T-helper 2 cell treated with Interferon-gamma antibody and Interleukin-4, amounts not matched to agents 5 μg/mL and 100 μg/mL, for 36 hours (primary cell): ENCODE measurements around the gene PTAR1.
"Not testable (repeated sequence)": the region's sequence is repeated elsewhere in the genome, so short reads cannot be mapped to it uniquely, and the experiment has no call there.

Source experiments
- DNase-seq: peaks from one replicate; pipeline ENCODE4 v3.0.0; 2021; ENCODE audit warnings: low spot score
- H3K27ac Mint-ChIP-seq: one replicate; pipeline ENCODE4 v1.8.0; 2021; ENCODE audit warnings: mild to moderate bottlenecking, mixed read lengths
- H3K27me3 Mint-ChIP-seq: one replicate; pipeline ENCODE4 v1.8.0; 2021; ENCODE audit warnings: low read depth, mixed read lengths
- H3K36me3 Mint-ChIP-seq: one replicate; pipeline ENCODE4 v1.8.0; 2021; ENCODE audit warnings: low read depth, mixed read lengths
- H3K4me1 Mint-ChIP-seq: one replicate; pipeline ENCODE4 v1.8.0; 2021; ENCODE audit warnings: low read depth, mixed read lengths
- H3K4me3 Mint-ChIP-seq: one replicate; pipeline ENCODE4 v1.8.0; 2022; ENCODE audit warnings: mild to moderate bottlenecking, moderate library complexity, mixed read lengths
- H3K9me3 Mint-ChIP-seq: one replicate; pipeline ENCODE4 v1.8.0; 2021; ENCODE audit warnings: mixed read lengths

The PTAR1 gene

DNA sequence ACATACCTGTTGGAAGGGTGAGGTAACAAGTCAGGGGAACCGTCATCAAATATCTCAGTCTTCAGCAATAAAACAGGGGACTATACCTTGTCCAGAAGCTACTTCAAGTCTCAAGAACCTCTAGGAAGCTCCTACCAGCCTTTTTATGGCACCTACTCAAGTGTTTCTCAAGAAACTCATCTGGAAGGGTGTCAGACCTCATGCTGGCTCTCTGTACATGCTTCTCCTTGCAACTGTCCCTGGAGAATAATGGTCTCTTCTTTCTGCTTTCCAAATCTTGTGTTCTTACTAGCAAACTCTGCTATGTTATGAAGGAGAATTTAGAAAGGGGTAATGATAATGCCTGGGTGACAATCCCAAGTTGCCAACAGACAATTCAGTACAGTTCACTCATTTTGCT lies 8.3 kb upstream of the PTAR1 start:
- H3K27me3 Mint-ChIP-seq: peaks cover 2% of the 10 kb centered on the region
- no peak overlapping the region for H3K4me3 Mint-ChIP-seq
- DNase-seq: no peak
- H3K27ac Mint-ChIP-seq: no peak overlapping the region
- H3K36me3 Mint-ChIP-seq: no peaks in the 10 kb centered on the region
- no peaks in the 10 kb centered on the region for H3K4me1 Mint-ChIP-seq
- H3K9me3 Mint-ChIP-seq: no peaks in the 10 kb centered on the region

DNA sequence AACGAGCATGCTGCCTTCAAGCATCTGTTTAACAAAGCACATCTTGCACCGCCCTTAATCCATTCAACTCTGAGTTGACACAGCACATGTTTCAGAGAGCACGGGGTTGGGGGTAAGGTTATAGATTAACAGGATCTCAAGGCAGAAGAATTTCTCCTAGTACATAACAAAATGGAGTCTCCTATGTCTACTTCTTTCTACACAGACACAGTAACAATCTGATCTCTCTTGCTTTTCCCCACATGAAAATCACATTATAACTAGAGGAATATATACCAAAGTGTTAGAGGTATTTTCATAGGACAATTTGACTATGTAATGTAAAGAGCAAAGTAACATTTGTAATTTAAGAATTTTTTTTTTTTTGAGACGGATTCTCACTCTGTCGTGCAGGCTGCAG lies 4.1 kb upstream of the PTAR1 start:
- H3K4me1 Mint-ChIP-seq, H3K9me3 Mint-ChIP-seq, H3K27me3 Mint-ChIP-seq, H3K36me3 Mint-ChIP-seq, H3K27ac Mint-ChIP-seq, H3K4me3 Mint-ChIP-seq, DNase-seq: not testable (repeated sequence)

DNA sequence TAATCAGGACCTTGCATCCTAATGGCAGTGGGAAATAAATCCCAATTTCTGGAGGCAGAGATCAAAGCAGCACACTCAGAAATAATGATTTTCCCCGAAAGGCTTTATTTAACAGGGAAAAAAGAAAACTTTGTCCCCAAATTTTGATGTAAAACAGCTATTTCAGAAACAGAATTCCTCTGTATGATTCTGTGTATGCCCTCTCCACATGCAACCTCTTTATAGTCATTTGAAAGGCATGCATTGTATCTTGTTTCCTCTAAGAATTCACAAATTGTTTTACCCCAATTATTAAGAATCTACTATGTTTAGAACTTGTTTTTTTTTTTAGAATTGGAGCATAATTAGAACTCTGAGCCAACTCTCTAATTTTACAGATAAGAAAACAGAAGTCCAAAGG lies 2.7 kb upstream of the PTAR1 start:
- Mint-ChIP-seq H3K4me1 (peaks cover 8% of the 10 kb centered on the region), H3K36me3 (peaks cover 13% of the 10 kb centered on the region), H3K27me3 (no peaks in the 10 kb centered on the region), H3K4me3 (no peak overlapping the region), H3K27ac (no peak overlapping the region), H3K9me3 (no peaks in the 10 kb centered on the region)
- DNase-seq: no peak

DNA sequence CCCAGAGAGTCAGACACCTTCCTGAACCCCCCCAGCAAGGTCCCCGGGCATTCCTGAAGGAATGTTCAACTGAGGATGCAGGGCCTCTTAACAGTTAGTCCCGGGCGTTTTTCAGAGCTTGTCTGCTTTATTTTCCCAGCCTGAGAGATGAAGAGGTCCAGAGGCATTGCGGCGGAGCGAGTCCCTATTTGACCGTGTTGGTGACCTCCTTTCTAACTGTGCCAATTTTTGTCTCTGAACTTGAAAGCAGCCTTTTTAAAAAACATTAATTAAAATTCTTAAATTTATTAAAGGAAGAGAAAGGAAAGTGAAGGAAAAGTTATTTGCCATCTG lies 433 bp upstream of the PTAR1 start:
- Mint-ChIP-seq H3K36me3 (peaks cover 27% of the 10 kb centered on the region), H3K27ac (peak overlapping the region; percentile 86), H3K4me3 (peak overlapping the region; percentile 88), H3K9me3 (no peaks in the 10 kb centered on the region), H3K4me1 (peaks cover 22% of the 10 kb centered on the region), H3K27me3 (no peaks in the 10 kb centered on the region)
- DNase-seq: no peak

DNA sequence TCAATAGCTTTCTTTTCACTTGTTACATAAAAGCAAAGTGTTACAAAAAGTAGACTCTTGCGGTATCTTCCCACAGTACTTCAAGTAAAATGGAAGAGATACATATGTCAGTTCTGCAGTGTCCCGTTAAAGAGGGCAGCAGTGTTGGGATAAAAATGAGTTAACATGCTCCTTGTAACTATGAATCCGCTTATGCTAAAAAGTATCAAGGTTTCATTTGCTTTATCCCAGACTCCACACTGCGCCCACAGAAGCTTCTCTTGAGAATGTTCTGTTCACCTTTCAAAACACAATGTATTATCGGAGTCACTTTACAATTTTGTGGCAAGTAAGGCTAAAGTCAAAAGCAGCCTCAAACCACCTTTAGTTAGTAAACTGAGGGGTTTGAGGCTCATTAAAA lies 790 bp downstream of the PTAR1 start:
- Mint-ChIP-seq H3K4me1 (peaks cover 26% of the 10 kb centered on the region), H3K36me3 (peaks cover 32% of the 10 kb centered on the region), H3K4me3 (peak overlapping the region; percentile 96), H3K9me3 (no peaks in the 10 kb centered on the region), H3K27me3 (no peaks in the 10 kb centered on the region), H3K27ac (peak overlapping the region; percentile 95)
- no peak for DNase-seq

DNA sequence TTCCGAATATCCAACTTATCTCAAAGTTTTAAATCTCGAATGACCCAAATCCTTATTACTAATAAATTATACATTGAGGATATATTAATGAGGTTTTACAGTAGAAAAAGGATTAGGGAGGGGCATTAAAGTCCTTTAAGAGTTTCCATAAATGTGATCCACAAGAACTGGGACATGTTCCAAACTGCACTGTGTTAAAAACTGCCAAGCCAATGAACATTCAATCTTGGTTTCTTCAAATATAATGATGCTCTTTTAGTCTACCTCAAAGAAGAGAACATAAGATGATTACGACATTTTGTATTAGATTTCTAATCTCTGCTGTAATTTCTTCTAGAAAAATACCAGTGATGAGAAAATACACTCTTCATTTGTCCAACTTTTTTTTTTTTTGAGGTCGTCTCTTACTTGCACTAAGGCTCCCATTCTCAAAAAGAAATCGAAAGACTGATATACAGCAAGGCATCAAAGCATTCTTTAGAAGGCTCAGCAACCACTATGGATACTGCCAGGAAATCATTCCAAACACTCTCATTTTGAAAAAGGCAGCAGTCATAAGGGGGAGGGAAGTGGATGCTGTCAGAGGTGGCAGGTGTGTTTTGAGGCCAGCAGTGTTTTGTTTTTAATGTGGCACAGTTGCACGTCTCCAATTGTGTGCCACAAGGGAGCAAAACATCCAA lies 1.7 kb downstream of the PTAR1 start:
- Mint-ChIP-seq H3K4me1 (peaks cover 30% of the 10 kb centered on the region), H3K4me3 (peak overlapping the region; percentile 96), H3K9me3 (no peaks in the 10 kb centered on the region), H3K27me3 (no peaks in the 10 kb centered on the region), H3K36me3 (peaks cover 40% of the 10 kb centered on the region), H3K27ac (peak overlapping the region; percentile 62)
- no peak for DNase-seq

DNA sequence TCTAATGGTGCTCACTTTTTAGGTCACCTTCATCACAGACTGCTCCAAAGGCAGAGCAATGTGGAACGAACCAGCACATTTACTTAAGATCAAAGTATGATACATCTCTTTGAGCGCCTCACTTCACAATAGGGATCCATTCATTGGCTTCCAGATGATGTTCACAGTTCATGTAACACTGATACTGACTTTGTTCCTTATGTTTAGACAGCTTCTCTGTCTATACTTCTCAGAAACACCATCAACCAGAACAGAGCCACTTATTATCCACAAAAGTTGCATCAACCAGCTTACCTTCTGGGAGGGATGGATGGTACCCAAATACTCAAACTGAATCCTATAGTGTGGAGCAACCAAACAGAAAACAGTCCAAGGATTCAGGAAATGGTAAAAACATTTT lies 4.6 kb downstream of the PTAR1 start:
- Mint-ChIP-seq H3K27me3 (no peaks in the 10 kb centered on the region), H3K9me3 (no peaks in the 10 kb centered on the region), H3K36me3 (peaks cover 49% of the 10 kb centered on the region), H3K4me1 (peaks cover 42% of the 10 kb centered on the region), H3K27ac (no peak overlapping the region), H3K4me3 (no peak overlapping the region)
- DNase-seq: no peak

DNA sequence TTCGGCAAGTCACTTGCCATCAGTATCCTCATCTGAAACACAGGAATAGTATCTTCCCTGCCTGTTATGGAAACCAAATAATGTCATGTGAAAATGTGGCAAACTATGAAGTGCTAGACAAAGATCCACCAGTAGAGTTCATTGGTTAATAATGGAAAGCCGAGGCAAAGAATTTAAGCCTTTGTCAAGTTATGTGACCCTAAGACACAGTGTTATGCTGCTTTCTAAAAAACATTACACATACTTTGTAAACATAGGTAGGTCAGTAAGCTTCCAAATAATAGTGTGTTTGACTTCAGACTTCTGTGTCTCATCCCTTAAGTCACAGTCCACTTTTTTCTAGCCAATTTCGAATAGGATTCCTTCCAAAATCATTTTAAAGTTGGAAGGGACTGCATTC lies 6.0 kb downstream of the PTAR1 start:
- no peaks in the 10 kb centered on the region for H3K27me3 Mint-ChIP-seq

DNA sequence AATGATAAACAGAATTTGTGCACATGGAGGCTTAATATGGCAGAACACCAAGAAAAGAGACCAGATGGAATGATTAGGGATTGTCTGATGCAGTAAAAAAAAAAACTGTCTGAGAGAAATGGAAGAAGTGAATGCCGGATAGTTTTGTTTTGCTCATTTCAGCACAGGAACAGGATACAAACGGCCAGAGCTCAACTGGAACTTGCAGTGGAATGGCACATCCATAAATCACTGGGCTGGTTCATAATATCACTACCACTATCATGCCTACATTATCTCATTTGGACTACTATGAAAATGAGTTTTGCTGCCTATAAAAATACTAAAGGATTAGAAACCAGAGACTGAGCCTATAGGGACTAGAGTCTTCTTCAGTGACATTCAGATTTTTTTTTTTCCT lies 9.7 kb downstream of the PTAR1 start:
- Mint-ChIP-seq H3K4me1 (peaks cover 40% of the 10 kb centered on the region), H3K27ac (no peak overlapping the region)

More for the DNA sequence above, 6.0 kb downstream of the PTAR1 start:
- Mint-ChIP-seq H3K36me3 (peaks cover 47% of the 10 kb centered on the region), H3K9me3 (no peaks in the 10 kb centered on the region), H3K27ac (no peak overlapping the region), H3K4me3 (no peak overlapping the region), H3K4me1 (peaks cover 42% of the 10 kb centered on the region)
- DNase-seq: no peak

DNA sequence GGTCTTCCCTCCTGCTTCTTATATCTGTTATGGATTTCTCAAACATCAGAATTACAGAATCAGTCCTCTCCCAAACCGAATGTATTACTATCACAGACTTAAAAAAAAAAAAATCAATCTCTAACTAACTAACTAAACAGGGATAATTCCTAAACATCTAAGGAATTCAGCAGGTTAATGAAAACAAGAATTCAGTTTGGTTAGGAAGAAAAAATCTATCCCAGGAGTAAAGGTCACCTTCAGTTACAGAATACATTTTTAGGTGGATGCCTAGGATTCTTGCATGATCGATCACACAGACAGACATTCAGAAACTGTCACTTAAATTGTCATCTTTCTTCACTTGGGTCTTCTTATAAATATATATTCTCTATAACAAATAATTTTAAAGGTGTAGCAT lies 11.5 kb downstream of the PTAR1 start:
- no peaks in the 10 kb centered on the region for H3K9me3 Mint-ChIP-seq
- peaks cover 40% of the 10 kb centered on the region for H3K4me1 Mint-ChIP-seq
- no peak overlapping the region for H3K4me3 Mint-ChIP-seq
- H3K27me3 Mint-ChIP-seq: no peaks in the 10 kb centered on the region
- DNase-seq: no peak
- no peak overlapping the region for H3K27ac Mint-ChIP-seq
- H3K36me3 Mint-ChIP-seq: peaks cover 44% of the 10 kb centered on the region

More for the DNA sequence above, 9.7 kb downstream of the PTAR1 start:
- Mint-ChIP-seq H3K36me3 (peaks cover 45% of the 10 kb centered on the region), H3K27me3 (no peaks in the 10 kb centered on the region), H3K9me3 (no peaks in the 10 kb centered on the region), H3K4me3 (no peak overlapping the region)
- DNase-seq: no peak

DNA sequence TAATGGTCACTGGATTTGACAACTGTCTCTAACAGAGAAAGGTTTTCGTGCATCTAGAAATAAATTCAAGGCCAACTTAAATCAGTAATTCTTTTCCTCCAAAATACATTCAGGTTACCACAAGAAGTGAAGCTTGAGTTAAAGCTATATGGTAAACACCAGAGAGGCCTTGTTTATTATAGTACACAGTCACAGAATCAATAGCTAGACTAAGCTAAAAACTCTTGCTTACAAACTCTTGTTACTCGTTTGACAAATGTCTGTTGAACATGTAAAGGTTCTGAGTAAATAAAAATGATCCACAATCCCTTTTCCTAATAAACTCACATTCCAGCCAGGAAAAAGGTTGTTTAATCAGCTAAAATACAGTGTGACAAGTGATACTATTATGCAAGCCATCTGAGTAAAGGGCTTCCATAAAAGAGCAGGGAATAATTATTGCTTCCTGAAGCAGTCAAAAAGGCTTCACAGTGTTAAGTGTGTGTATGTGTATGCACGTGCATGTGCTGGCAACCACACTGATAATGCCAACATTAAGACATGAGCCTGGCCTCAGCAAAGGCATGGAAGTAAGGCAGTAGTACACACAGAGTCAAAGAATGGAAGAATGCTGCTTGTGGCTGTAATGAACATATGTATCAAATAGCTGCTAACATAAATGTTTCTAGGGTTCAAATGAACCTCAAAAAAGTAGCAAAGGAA lies 12.8 kb downstream of the PTAR1 start:
- H3K36me3 Mint-ChIP-seq: peaks cover 45% of the 10 kb centered on the region
- peaks cover 36% of the 10 kb centered on the region for H3K4me1 Mint-ChIP-seq
- DNase-seq: no peak
- no peak overlapping the region for H3K4me3 Mint-ChIP-seq
- no peaks in the 10 kb centered on the region for H3K9me3 Mint-ChIP-seq
- H3K27me3 Mint-ChIP-seq: no peaks in the 10 kb centered on the region
- no peak overlapping the region for H3K27ac Mint-ChIP-seq

DNA sequence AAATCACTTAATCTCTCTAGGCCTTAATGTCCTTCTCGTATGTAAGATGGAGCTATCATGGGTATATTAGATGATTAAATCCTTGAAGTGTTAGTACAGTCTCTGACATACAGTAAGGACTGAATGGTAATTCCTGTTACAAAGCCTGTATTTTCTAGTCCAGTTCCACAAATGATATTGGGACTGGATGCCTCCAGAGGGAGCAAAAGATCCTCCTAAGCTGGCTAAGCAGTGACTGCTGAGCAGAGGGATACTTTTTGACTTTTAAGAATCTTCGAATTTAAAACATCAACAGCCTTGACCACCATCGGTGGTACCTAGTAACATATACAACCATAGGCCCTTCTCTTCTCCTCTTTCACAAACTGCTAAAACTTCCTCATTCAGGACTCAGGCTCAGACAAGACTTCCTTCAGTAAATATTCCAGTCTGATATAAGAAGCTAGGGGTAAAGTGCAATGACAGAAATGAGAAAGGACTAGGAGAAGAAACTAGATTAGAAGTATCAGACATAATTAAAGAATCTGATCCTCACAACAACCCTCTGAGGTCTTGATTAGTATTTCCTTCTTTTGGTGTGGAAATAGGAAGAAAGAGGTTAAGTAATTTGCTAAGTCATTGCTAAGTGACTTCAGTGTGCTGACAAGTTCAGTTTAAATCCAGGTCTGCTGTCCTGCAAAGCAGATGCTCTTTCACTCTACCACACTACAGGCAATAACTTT lies 13.9 kb downstream of the PTAR1 start:
- Mint-ChIP-seq H3K9me3 (no peaks in the 10 kb centered on the region), H3K27me3 (no peaks in the 10 kb centered on the region), H3K27ac (peak overlapping the region; percentile 39), H3K4me1 (peaks cover 30% of the 10 kb centered on the region), H3K36me3 (peaks cover 48% of the 10 kb centered on the region), H3K4me3 (peak overlapping the region; percentile 14)
- no peak for DNase-seq

DNA sequence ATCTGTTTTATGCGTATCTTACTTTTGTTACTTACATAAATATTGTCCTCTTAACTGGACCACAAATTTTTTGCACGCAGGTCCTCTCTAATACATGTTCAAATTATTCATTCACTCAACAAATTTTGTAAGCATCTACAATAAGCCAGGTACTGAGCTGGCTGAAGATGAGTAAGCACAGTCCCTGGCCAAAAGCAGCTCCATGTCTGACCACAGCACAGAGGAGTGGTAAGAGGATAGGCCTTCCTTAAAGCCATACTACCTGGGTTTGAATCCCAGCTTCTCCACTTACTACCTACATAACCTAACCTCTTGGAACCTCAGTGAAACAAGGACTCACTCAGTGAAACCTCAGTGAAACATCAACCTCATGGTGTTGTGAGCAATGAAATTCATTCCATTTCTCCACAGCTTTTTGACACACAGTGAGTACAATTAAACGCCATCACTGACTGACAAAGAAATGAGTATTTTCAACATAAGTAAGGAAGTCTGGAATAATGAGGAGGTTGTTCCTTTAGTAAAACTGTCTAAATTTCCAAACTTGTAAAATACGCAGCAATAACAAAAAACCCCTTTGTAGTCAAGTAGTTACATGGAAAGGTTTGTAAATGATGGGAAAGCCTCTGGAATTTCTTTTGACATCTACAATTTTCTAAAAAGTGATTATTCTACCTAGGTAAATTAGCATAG lies 15.0 kb downstream of the PTAR1 start:
- no peak for DNase-seq
- Mint-ChIP-seq H3K36me3 (peaks cover 43% of the 10 kb centered on the region), H3K4me1 (peaks cover 28% of the 10 kb centered on the region), H3K27me3 (no peaks in the 10 kb centered on the region), H3K27ac (no peak overlapping the region), H3K9me3 (no peaks in the 10 kb centered on the region), H3K4me3 (no peak overlapping the region)

DNA sequence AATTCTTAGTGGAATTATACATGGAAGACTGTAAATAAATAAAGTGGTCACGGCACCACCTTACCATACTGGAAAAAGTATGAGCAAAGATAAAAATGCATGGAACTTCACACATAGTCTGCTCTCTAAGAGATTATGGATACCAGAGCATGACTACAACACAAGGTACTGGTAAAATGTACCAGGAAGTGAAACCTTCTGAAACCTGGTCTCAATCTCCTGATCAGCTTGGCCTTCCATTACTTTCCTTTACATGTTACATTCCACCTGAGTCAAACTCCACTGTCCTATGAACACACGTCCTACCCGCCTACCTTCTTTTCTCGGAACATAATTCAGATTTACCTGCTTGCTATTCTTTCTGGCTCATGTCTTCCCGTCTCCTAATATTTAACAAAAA lies 15.9 kb downstream of the PTAR1 start:
- Mint-ChIP-seq H3K9me3 (no peaks in the 10 kb centered on the region), H3K36me3 (peaks cover 50% of the 10 kb centered on the region), H3K27ac (no peak overlapping the region), H3K4me1 (peaks cover 26% of the 10 kb centered on the region), H3K4me3 (no peak overlapping the region), H3K27me3 (no peaks in the 10 kb centered on the region)
- DNase-seq: no peak
